HG02798 (cell line): ENCODE results near the gene LRRC7.

ENCODE experiments used
- ATAC-seq: cut with Tn5 transposase; IDR thresholded peaks from one replicate; pipeline ENCODE4 v1.9.1; 2021; ENCODE audit warnings: mild to moderate bottlenecking; ENCODE audit not compliant: unreplicated experiment, poor library complexity

LRRC7 gene

GRCh38 chr1:69585666-69586065 lies 17.9 kb downstream of the LRRC7 start:
- ATAC-seq = no peak

- ATAC-seq = no peak
Measured at GRCh38 chr1:69587391-69587790, 19.7 kb downstream of the LRRC7 start.

GRCh38 chr1:69589799-69590198 lies 22.1 kb downstream of the LRRC7 start:
- no peak for ATAC-seq

- no peak for ATAC-seq
Measured at GRCh38 chr1:69592341-69592740, 24.6 kb downstream of the LRRC7 start.

GRCh38 chr1:69595486-69595885 lies 27.8 kb downstream of the LRRC7 start:
- no peak for ATAC-seq

GRCh38 chr1:69611316-69611715 lies 43.6 kb downstream of the LRRC7 start:
- ATAC-seq = no peak

GRCh38 chr1:69613414-69613813 lies 45.7 kb downstream of the LRRC7 start:
- ATAC-seq = no peak

- no peak for ATAC-seq
Measured at GRCh38 chr1:69638673-69639072, 71.0 kb downstream of the LRRC7 start.

GRCh38 chr1:69639159-69639558 lies 71.4 kb downstream of the LRRC7 start:
- no peak for ATAC-seq

- ATAC-seq = no peak
Measured at GRCh38 chr1:69643266-69643665, 75.5 kb downstream of the LRRC7 start.

- ATAC-seq = no peak
Measured at GRCh38 chr1:69645477-69645876, 77.8 kb downstream of the LRRC7 start.

GRCh38 chr1:69648486-69648885 lies 80.8 kb downstream of the LRRC7 start:
- no peak for ATAC-seq

- no peak for ATAC-seq
Measured at GRCh38 chr1:69649383-69649990, 81.8 kb downstream of the LRRC7 start.

GRCh38 chr1:69650779-69651178 lies 83.1 kb downstream of the LRRC7 start:
- ATAC-seq = no peak

- ATAC-seq = no peak
Measured at GRCh38 chr1:69651656-69652055, 83.9 kb downstream of the LRRC7 start.

- ATAC-seq = no peak
Measured at GRCh38 chr1:69657971-69658370, 90.2 kb downstream of the LRRC7 start.

GRCh38 chr1:69661686-69662085 lies 94.0 kb downstream of the LRRC7 start:
- ATAC-seq = no peak

- ATAC-seq = no peak
Measured at GRCh38 chr1:69662321-69662720, 94.6 kb downstream of the LRRC7 start.

GRCh38 chr1:69671363-69672010 lies 103.8 kb downstream of the LRRC7 start:
- ATAC-seq = no peak

- no peak for ATAC-seq
Measured at GRCh38 chr1:69673321-69673720, 105.6 kb downstream of the LRRC7 start.

GRCh38 chr1:69679965-69680364 lies 112.2 kb downstream of the LRRC7 start:
- no peak for ATAC-seq

GRCh38 chr1:69686367-69686984 lies 118.8 kb downstream of the LRRC7 start:
- no peak for ATAC-seq
